ENCODE measurements around the gene LTBR. TPM values are rescaled to one million over a fixed set of nuclear protein-coding genes. Genes with fewer than 3 reads are reported as not detected.

LTBR gene
- total RNA-seq, 1 donor from 2014 or later, result 23.5 TPM

GRCh38 chr12:6420364-6420763, 36.4 kb downstream of the LTBR start:
- peaks cover 4% of the 10 kb centered on the region for H3K27me3 ChIP-seq (ENCODE audit: low read depth)
- no peak for DNase-seq
- H3K4me1 ChIP-seq, result peaks cover 9% of the 10 kb centered on the region
- H3K4me3 ChIP-seq, result no peak overlapping the region
- H3K27ac ChIP-seq (replicated peaks), result no peak overlapping the region
- no peaks in the 10 kb centered on the region for H3K9me3 ChIP-seq (replicated peaks)
- H3K36me3 ChIP-seq, result no peaks in the 10 kb centered on the region
- intact Hi-C loops (cut with micrococcal nuclease), result no loop called here
- no peak for TF ChIP-seq CTCF (IDR thresholded peaks at IDR 0.05; ENCODE audit: borderline replicate concordance)

- Histone ChIP-seq H3K27me3 (ENCODE audit: low read depth) (peaks cover 4% of the 10 kb centered on the region), H3K36me3 (no peaks in the 10 kb centered on the region)
These were observed 39.5 kb downstream of the LTBR start for GRCh38 chr12:6423267-6424007.

GRCh38 chr12:6424008-6424347, 40.0 kb downstream of the LTBR start:
- no peak for DNase-seq
- intact Hi-C loops (cut with micrococcal nuclease), result no loop called here
- peaks cover 4% of the 10 kb centered on the region for H3K27me3 ChIP-seq (ENCODE audit: low read depth)
- H3K36me3 ChIP-seq, result no peaks in the 10 kb centered on the region
- no peaks in the 10 kb centered on the region for H3K9me3 ChIP-seq (replicated peaks)
- H3K27ac ChIP-seq (replicated peaks), result peak overlapping the region; percentile 33
- TF ChIP-seq CTCF (IDR thresholded peaks at IDR 0.05; ENCODE audit: borderline replicate concordance), result no peak
- peaks cover 9% of the 10 kb centered on the region for H3K4me1 ChIP-seq
- no peak overlapping the region for H3K4me3 ChIP-seq

More at GRCh38 chr12:6423267-6424007, 39.5 kb downstream of the LTBR start:
- H3K4me3 ChIP-seq, result no peak overlapping the region
- H3K9me3 ChIP-seq (replicated peaks), result no peaks in the 10 kb centered on the region
- peak; percentile 79 for DNase-seq
- H3K4me1 ChIP-seq, result peaks cover 9% of the 10 kb centered on the region
- H3K27ac ChIP-seq (replicated peaks), result peak overlapping the region; percentile 33
- intact Hi-C loops (cut with micrococcal nuclease), result loop anchor here (2.0 kb wide), 1 partner anchor 47 kb away; the partner anchor contains the start of gene VAMP1
- peak; percentile 93 for TF ChIP-seq CTCF (IDR thresholded peaks at IDR 0.05; ENCODE audit: borderline replicate concordance)

GRCh38 chr12:6424866-6425265, 40.9 kb downstream of the LTBR start:
- DNase-seq, result no peak
- no peak for TF ChIP-seq CTCF (IDR thresholded peaks at IDR 0.05; ENCODE audit: borderline replicate concordance)
- no peak overlapping the region for H3K4me3 ChIP-seq
- intact Hi-C loops (cut with micrococcal nuclease), result no loop called here
- H3K27me3 ChIP-seq (ENCODE audit: low read depth), result peaks cover 4% of the 10 kb centered on the region
- no peak overlapping the region for H3K27ac ChIP-seq (replicated peaks)
- H3K36me3 ChIP-seq, result no peaks in the 10 kb centered on the region
- H3K9me3 ChIP-seq (replicated peaks), result no peaks in the 10 kb centered on the region
- peaks cover 9% of the 10 kb centered on the region for H3K4me1 ChIP-seq

- peaks cover 19% of the 10 kb centered on the region for H3K4me1 ChIP-seq
- H3K36me3 ChIP-seq, result no peaks in the 10 kb centered on the region
- TF ChIP-seq CTCF (IDR thresholded peaks at IDR 0.05; ENCODE audit: borderline replicate concordance), result no peak
- H3K27me3 ChIP-seq (ENCODE audit: low read depth), result peaks cover 4% of the 10 kb centered on the region
- DNase-seq, result no peak
- no peaks in the 10 kb centered on the region for H3K9me3 ChIP-seq (replicated peaks)
- intact Hi-C loops (cut with micrococcal nuclease), result no loop called here
- no peak overlapping the region for H3K27ac ChIP-seq (replicated peaks)
- no peak overlapping the region for H3K4me3 ChIP-seq
These were observed 41.9 kb downstream of the LTBR start for GRCh38 chr12:6425590-6426531.

All from left ventricle myocardium inferior (tissue), 1 donor.